Stomach smooth muscle (tissue), 2 donors: ENCODE measurements around the gene TRAP1.
"Not testable (repeated sequence)": the region's sequence is repeated elsewhere in the genome, so short reads cannot be mapped to it uniquely, and the experiment has no call there.

Experiments
- H3K27ac ChIP-seq: one replicate; pipeline ENCODE4 v1.7.0; 2013; ENCODE audit warnings: mild to moderate bottlenecking, low read length, inconsistent platforms
- H3K27me3 ChIP-seq, 2 donors: one replicate each; pipeline ENCODE4 v1.7.0; 2013; ENCODE audit warnings: low read length in 2 of 2; ENCODE audit not compliant: insufficient read depth in 2 of 2, control insufficient read depth in 1 of 2
- H3K36me3 ChIP-seq, 2 donors: one replicate each; pipeline ENCODE4 v1.7.0; 2013; ENCODE audit warnings: low read length in 2 of 2; ENCODE audit not compliant: control insufficient read depth in 2 of 2, insufficient read depth in 2 of 2
- H3K4me1 ChIP-seq: one replicate; pipeline ENCODE4 v1.7.0; 2013; ENCODE audit warnings: low read length; ENCODE audit not compliant: control insufficient read depth, insufficient read depth
- H3K4me3 ChIP-seq, 2 donors: one replicate each; pipeline ENCODE4 v1.7.0; 2013; ENCODE audit warnings: low read length in 2 of 2
- H3K9ac ChIP-seq, 2 donors: one replicate each; pipeline ENCODE4 v1.7.0; 2013; ENCODE audit warnings: low read length in 2 of 2, mild to moderate bottlenecking in 1 of 2
- H3K9me3 ChIP-seq, 2 donors: one replicate each; pipeline ENCODE4 v1.7.0; 2013; ENCODE audit warnings: low read length in 2 of 2; ENCODE audit not compliant: control insufficient read depth in 2 of 2
- donor health status: healthy.
- donor health status: Pancreatic carcinoma.

The TRAP1 gene

DNA sequence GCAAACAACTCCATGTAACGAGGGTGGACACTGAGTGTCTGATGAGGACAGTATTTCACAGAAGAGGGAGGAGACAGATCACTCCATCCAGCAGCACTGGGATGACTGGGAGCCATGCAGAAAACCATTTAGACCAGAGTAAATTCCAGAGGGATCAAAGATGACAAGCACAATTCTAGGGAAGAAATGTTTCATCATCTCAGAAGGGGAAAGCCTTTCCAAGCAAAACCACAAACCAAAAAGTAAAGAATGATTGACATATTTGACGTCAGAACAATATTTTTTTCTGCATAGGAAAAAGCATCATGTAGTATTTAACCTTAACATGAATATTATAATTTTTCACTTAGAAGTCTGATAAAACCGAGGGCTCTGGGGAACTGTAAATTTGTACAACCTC, 58.1 kb downstream of the TRAP1 start:
- no peaks in the 10 kb centered on the region for H3K27me3 ChIP-seq
- peaks cover 28 to 58% of the 10 kb centered on the region in 2 donors for H3K36me3 ChIP-seq
- no peaks in the 10 kb centered on the region for H3K9me3 ChIP-seq
- H3K9ac ChIP-seq, result no peak overlapping the region
- no peak overlapping the region for H3K27ac ChIP-seq
- H3K4me1 ChIP-seq, result no peaks in the 10 kb centered on the region
- no peak overlapping the region for H3K4me3 ChIP-seq

GRCh38 chr16:3656491-3657468, 60.5 kb downstream of the TRAP1 start:
- Histone ChIP-seq H3K36me3 (peaks cover 26 to 44% of the 10 kb centered on the region in 2 donors), H3K27me3 (no peaks in the 10 kb centered on the region), H3K9ac (no peak overlapping the region), H3K4me1 (no peaks in the 10 kb centered on the region), H3K9me3 (no peaks in the 10 kb centered on the region), H3K4me3 (no peak overlapping the region), H3K27ac (no peak overlapping the region)

GRCh38 chr16:3656160-3656490, 61.2 kb downstream of the TRAP1 start:
- H3K4me1 ChIP-seq, H3K9me3 ChIP-seq, H3K27me3 ChIP-seq, H3K4me3 ChIP-seq, H3K9ac ChIP-seq, H3K27ac ChIP-seq: not testable (repeated sequence)
- H3K36me3 ChIP-seq, result peaks cover 20 to 41% of the 10 kb centered on the region in 2 donors

DNA sequence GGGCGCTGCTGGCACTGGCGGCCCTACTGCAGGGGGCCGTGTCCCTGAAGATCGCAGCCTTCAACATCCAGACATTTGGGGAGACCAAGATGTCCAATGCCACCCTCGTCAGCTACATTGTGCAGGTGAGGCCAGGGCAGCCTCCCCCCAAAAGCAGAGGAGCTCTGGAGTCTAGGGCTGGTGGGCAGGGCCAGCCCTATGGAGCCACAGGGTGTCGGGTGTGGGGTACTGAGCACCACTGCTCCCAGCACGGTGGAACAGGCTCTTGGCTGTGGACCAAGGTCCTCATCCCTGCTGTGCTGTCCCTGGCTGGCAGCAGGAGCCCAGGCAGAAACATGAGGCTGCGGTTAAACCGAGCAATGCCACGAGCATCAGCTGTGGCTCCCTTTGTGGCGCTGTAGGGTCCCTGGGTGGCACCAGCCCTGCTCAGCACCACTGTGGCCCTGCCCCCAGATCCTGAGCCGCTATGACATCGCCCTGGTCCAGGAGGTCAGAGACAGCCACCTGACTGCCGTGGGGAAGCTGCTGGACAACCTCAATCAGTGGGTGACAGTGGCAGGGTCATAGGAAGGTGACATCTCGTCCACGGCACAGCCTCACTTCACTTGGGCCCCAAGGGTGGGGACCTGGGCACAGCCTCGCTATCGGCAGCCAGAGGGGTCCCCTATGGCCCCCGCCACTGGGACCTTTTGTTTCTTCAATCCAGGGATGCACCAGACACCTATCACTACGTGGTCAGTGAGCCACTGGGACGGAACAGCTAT, 61.7 kb downstream of the TRAP1 start:
- H3K27ac ChIP-seq, result no peak overlapping the region
- no peak overlapping the region for H3K9ac ChIP-seq
- H3K9me3 ChIP-seq, result no peaks in the 10 kb centered on the region
- peaks cover 23 to 41% of the 10 kb centered on the region in 2 donors for H3K36me3 ChIP-seq
- no peak overlapping the region for H3K4me3 ChIP-seq
- no peaks in the 10 kb centered on the region for H3K4me1 ChIP-seq
- no peaks in the 10 kb centered on the region for H3K27me3 ChIP-seq

GRCh38 chr16:3655030-3655395, 62.3 kb downstream of the TRAP1 start:
- no peak overlapping the region for H3K4me3 ChIP-seq
- peaks cover 23 to 36% of the 10 kb centered on the region in 2 donors for H3K36me3 ChIP-seq
- H3K9ac ChIP-seq, result no peak overlapping the region
- no peaks in the 10 kb centered on the region for H3K9me3 ChIP-seq
- H3K27ac ChIP-seq, result no peak overlapping the region
- no peaks in the 10 kb centered on the region for H3K27me3 ChIP-seq
- no peaks in the 10 kb centered on the region for H3K4me1 ChIP-seq

DNA sequence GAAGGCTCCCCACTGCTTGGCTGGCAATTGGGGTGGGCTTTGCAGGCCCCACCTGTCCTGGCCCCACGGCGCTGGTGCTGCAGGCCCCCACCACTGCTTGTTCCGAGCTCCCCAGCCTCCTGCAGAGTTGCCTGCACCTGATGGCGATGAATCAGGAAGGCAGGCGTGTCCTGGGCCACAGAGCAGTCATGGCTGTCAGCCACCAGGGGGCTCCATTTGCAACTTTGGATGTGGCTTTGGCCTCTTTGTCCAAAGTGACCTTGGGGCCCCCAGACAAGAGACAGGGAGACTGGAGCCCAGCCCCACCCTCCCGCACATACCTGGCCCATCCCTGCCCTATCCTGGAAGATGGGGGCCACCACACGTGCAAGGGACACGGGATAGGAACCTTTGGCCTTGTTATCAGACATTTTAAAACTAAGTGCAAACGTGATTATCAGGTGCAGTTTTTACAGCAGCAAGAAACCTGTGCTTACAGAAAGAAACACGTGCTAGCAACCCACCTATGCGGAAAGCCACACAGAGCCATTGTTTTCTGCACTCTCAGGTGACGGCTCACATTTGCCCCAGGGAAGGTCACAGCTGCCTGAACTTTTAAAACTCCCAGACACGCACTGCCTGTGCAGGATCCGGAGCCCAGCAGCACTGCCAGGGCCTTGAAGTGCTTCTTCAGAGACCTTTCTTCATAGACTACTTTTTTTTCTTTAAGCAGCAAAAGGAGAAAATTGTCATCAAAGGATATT, 62.9 kb downstream of the TRAP1 start, which contains the start of gene DNASE1:
Gene DNASE1 (plus strand): TSS at position 443 of the 743 bp plus-strand sequence. CDS start 683 bp downstream, outside the sequence.
- H3K36me3 ChIP-seq, result peaks cover 23 to 34% of the 10 kb centered on the region in 2 donors
- H3K4me3 ChIP-seq, result no peak within 1 kb of the TSS
- no peak within 1 kb of the TSS for H3K27ac ChIP-seq
- no peaks in the 10 kb centered on the region for H3K9me3 ChIP-seq
- no peaks in the 10 kb centered on the region for H3K27me3 ChIP-seq
- no peak within 1 kb of the TSS for H3K9ac ChIP-seq
- H3K4me1 ChIP-seq, result no peaks in the 10 kb centered on the region

DNA sequence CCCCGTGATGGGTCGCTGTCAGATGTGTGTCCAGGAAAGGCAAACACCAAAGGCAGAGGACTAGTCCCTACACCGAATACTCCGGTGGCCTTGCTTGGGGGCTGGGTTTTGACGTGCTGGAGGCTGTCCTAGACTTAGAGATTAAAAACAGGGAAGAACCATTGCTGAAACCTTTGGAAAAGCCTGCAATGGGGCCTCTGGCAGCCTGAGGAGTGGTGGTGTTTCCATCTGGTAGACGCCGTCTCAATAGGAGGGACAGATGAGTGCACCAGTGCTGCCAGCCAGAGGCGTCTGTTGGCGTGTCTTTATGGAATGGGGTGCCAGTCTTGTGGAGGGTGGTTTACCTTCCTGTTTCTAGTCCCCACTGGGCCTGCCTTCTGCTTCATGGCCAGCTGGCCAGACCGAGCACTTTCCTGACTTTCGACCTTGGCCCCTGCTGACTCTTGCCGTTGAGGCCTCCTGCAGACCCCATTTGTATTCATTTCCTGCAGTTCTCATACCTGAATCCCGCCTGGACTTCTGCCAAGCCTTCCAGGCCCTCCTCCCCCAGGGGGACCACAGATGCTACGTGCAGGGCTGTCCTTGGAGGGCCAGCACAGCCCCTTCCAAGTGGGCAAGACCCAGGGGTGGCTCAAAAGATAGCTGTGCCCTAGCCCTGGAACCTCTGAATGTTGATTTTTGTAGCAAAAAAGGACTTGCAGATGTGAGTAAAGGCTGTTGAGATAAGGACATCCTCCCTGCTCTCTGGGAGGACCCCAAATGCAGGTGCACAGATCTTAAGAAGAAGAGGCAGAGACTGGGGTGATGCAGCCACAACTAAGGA, 64.7 kb downstream of the TRAP1 start:
- no peak overlapping the region for H3K9ac ChIP-seq
- H3K36me3 ChIP-seq, result peaks cover 19 to 22% of the 10 kb centered on the region in 2 donors
- H3K4me1 ChIP-seq, result no peaks in the 10 kb centered on the region
- H3K27ac ChIP-seq, result no peak overlapping the region
- H3K27me3 ChIP-seq, result no peaks in the 10 kb centered on the region
- no peak overlapping the region for H3K4me3 ChIP-seq
- no peaks in the 10 kb centered on the region for H3K9me3 ChIP-seq

DNA sequence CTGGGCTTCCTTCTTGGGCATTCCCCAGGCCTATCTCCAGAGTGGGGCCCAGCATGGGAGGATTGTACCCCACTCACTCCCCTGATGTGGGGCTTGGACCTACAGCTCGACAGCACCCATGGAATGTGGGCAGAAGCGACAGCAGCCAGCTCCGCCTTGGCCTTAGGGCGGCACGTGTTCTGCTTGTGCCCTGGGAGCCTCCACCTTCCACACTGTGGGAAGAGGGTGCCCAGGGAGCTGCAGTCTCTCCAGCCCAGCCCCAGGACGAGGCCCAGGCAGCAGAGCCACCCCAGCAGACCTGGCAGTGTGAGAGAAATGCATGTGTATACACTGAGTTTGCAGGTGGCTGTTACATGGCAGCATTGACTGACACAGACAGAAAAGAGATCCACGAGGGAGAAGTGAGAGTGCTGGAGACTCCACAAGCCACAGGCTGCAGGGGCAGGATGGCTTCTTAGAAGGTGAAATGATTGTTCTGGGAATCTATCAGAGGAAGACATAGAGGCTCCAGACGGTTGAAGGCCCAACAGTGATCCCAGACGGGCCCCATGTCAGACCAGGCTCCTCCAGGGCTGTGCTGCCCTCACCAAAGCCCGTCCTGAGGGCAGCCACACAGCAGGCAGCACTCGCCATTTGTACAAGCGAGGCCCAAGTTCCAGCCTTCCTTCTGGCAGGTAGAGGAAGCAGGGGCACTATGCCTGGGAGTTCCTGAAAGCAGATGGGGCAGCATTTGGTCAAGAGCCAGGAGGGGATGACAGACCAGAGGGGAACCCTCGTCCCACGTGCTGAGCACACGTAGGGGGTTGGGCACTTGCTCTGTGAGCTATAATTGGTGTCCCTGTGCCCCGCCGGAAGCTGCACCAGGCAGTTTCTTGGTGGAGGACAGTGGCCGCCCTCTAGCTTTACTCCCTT, 65.6 kb downstream of the TRAP1 start:
- H3K9me3 ChIP-seq, result no peaks in the 10 kb centered on the region

DNA sequence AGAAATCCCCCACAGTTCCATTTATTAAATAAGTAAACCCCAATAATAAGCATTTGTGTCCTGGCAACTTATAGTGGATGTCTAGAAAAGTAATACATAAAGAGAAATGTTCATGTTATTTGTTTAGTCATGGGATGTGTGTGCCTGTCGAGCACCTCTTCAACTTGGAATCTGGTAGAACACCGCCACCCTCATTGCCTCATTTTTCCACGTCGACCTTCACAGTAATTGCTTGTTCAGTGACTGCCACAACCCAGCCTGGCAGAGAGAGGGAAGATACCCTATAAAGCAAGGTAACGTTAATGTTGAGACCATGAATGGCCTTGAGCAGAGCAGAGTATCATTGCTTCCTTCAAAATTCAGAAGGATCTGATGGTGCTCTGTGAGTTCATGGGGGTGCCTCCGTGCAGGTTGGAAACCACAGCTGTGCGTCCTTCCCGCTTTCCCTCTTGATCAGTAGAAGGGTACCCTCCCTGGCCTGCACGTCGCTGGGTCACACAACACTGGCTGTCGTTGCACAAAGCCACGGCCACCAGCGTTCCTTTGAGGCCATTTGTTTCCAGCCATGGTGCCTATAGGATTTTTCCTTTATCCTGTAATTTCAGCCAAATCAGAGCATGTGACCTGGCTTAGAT, 66.6 kb downstream of the TRAP1 start:
- H3K4me3 ChIP-seq, result no peak overlapping the region
- no peak overlapping the region for H3K9ac ChIP-seq
- no peaks in the 10 kb centered on the region for H3K9me3 ChIP-seq
- H3K36me3 ChIP-seq, result peaks cover 8 to 10% of the 10 kb centered on the region in 2 donors
- no peaks in the 10 kb centered on the region for H3K27me3 ChIP-seq
- no peaks in the 10 kb centered on the region for H3K4me1 ChIP-seq
- no peak overlapping the region for H3K27ac ChIP-seq

More for the DNA sequence above, 65.6 kb downstream of the TRAP1 start:
- Histone ChIP-seq H3K4me1 (no peaks in the 10 kb centered on the region), H3K27ac (no peak overlapping the region), H3K9ac (no peak overlapping the region), H3K4me3 (no peak overlapping the region), H3K36me3 (peaks cover 10 to 13% of the 10 kb centered on the region in 2 donors), H3K27me3 (no peaks in the 10 kb centered on the region)
